Measurements from ENCODE around the gene HDDC2. TPM values are rescaled to one million over a fixed set of nuclear protein-coding genes. Genes with fewer than 3 reads are reported as not detected.
A peak's percentile ranks its signal among the peaks of the same experiment; 100 is the strongest.

The HDDC2 gene
- total RNA-seq, 1 donor from 2014 or later, result 18.4 TPM

- no peaks in the 10 kb centered on the region for H3K36me3 Mint-ChIP-seq (ENCODE audit: low read depth, unreplicated experiment)
- peaks cover 6% of the 10 kb centered on the region for H3K4me1 Mint-ChIP-seq (ENCODE audit: unreplicated experiment)
- DNase-seq (ENCODE audit: low spot score), result peak; percentile 70
- TF ChIP-seq CTCF (IDR thresholded peaks at IDR 0.05; ENCODE audit: unreplicated experiment), result peak; percentile 80
- no peak overlapping the region for H3K27ac Mint-ChIP-seq (ENCODE audit: unreplicated experiment)
- no peaks in the 10 kb centered on the region for H3K27me3 Mint-ChIP-seq (ENCODE audit: unreplicated experiment)
- no peaks in the 10 kb centered on the region for H3K9me3 Mint-ChIP-seq (ENCODE audit: unreplicated experiment)
- no peak overlapping the region for H3K4me3 Mint-ChIP-seq (ENCODE audit: unreplicated experiment)
Observed at GRCh38 chr6:125314009-125314581, 12.3 kb upstream of the HDDC2 start.

GRCh38 chr6:125312950-125313349 is 11.2 kb upstream of the HDDC2 start:
- no peak overlapping the region for H3K27ac Mint-ChIP-seq (ENCODE audit: unreplicated experiment)
- H3K36me3 Mint-ChIP-seq (ENCODE audit: low read depth, unreplicated experiment), result no peaks in the 10 kb centered on the region
- H3K9me3 Mint-ChIP-seq (ENCODE audit: unreplicated experiment), result no peaks in the 10 kb centered on the region
- DNase-seq (ENCODE audit: low spot score), result no peak
- peaks cover 2% of the 10 kb centered on the region for H3K27me3 Mint-ChIP-seq (ENCODE audit: unreplicated experiment)
- no peak for TF ChIP-seq CTCF (IDR thresholded peaks at IDR 0.05; ENCODE audit: unreplicated experiment)
- H3K4me1 Mint-ChIP-seq (ENCODE audit: unreplicated experiment), result peaks cover 6% of the 10 kb centered on the region
- no peak overlapping the region for H3K4me3 Mint-ChIP-seq (ENCODE audit: unreplicated experiment)

- H3K27me3 Mint-ChIP-seq (ENCODE audit: unreplicated experiment), result peaks cover 2% of the 10 kb centered on the region
- H3K4me3 Mint-ChIP-seq (ENCODE audit: unreplicated experiment), result no peak overlapping the region
- H3K36me3 Mint-ChIP-seq (ENCODE audit: low read depth, unreplicated experiment), result no peaks in the 10 kb centered on the region
- no peak for DNase-seq (ENCODE audit: low spot score)
- no peak for TF ChIP-seq CTCF (IDR thresholded peaks at IDR 0.05; ENCODE audit: unreplicated experiment)
- H3K27ac Mint-ChIP-seq (ENCODE audit: unreplicated experiment), result no peak overlapping the region
- peaks cover 6% of the 10 kb centered on the region for H3K4me1 Mint-ChIP-seq (ENCODE audit: unreplicated experiment)
- no peaks in the 10 kb centered on the region for H3K9me3 Mint-ChIP-seq (ENCODE audit: unreplicated experiment)
Observed at GRCh38 chr6:125312478-125312877, 10.7 kb upstream of the HDDC2 start.

GRCh38 chr6:125310994-125311649 is 9.4 kb upstream of the HDDC2 start:
- H3K4me1 Mint-ChIP-seq (ENCODE audit: unreplicated experiment), result peaks cover 6% of the 10 kb centered on the region
- no peaks in the 10 kb centered on the region for H3K36me3 Mint-ChIP-seq (ENCODE audit: low read depth, unreplicated experiment)
- no peak overlapping the region for H3K27ac Mint-ChIP-seq (ENCODE audit: unreplicated experiment)
- H3K9me3 Mint-ChIP-seq (ENCODE audit: unreplicated experiment), result no peaks in the 10 kb centered on the region
- DNase-seq (ENCODE audit: low spot score), result peak; percentile 36
- H3K4me3 Mint-ChIP-seq (ENCODE audit: unreplicated experiment), result no peak overlapping the region
- peak; percentile 79 for TF ChIP-seq CTCF (IDR thresholded peaks at IDR 0.05; ENCODE audit: unreplicated experiment)
- H3K27me3 Mint-ChIP-seq (ENCODE audit: unreplicated experiment), result peaks cover 2% of the 10 kb centered on the region

DNA sequence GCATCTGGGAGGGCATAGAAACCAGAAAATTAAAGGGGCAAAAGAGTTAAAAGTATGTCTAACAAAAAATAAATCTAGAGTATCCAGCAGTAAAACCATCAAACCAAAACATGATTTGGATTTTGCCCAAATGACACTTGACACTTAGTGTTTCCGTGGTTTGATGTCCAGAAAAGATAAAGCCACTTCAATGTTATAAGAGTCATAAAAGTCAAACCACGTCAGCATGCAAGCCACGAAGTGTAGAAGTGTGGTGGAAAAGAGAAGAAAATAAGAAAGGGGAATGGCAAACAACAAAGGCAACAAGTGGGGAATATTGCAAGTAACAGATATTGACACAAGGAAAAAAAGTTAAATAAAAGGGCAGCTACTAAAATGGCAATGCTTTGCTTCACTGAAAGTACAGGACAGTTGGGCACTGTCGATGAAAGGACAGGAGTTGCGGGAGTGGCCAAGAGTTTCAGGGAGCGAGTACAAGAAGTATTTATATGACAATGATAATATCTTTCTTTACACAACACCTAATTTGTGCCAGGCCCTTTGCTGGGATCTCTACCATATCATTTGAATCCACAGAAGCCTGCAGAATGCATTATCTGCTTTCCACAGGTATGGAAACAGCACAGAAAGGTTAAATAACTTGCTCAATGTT is 6.3 kb upstream of the HDDC2 start:
- no peak overlapping the region for H3K4me3 Mint-ChIP-seq (ENCODE audit: unreplicated experiment)

More for the DNA sequence above, 6.3 kb upstream of the HDDC2 start:
- Mint-ChIP-seq H3K36me3 (ENCODE audit: low read depth, unreplicated experiment) (no peaks in the 10 kb centered on the region), H3K9me3 (ENCODE audit: unreplicated experiment) (no peaks in the 10 kb centered on the region), H3K27ac (ENCODE audit: unreplicated experiment) (no peak overlapping the region), H3K4me1 (ENCODE audit: unreplicated experiment) (peaks cover 5% of the 10 kb centered on the region), H3K27me3 (ENCODE audit: unreplicated experiment) (peaks cover 2% of the 10 kb centered on the region)
- DNase-seq (ENCODE audit: low spot score), result no peak
- no peak for TF ChIP-seq CTCF (IDR thresholded peaks at IDR 0.05; ENCODE audit: unreplicated experiment)

All from endothelial cell (in vitro differentiated cells).